ENCODE measurements around the gene FOXK2.

GRCh38 chr17:82611140-82612058 is 91.9 kb downstream of the FOXK2 start:
- no peak for TF ChIP-seq POLR2A (IDR thresholded peaks at IDR 0.05)
- TF ChIP-seq CTCF (IDR thresholded peaks at IDR 0.05) = no peak
